SK-N-SH (cell line): ENCODE results near the gene TMEM143. TPM values are rescaled to one million over a fixed set of nuclear protein-coding genes. Genes with fewer than 3 reads are reported as not detected.
A peak's percentile ranks its signal among the peaks of the same experiment; 100 is the strongest.

Source experiments
- ELF1 ChIP-seq: IDR thresholded peaks from 2 replicates; pipeline ENCODE4 v1.4.0; 2012
- FOXJ3 ChIP-seq: sonication (generic); formaldehyde crosslinking; IDR thresholded peaks from 2 replicates; pipeline ENCODE4 v1.5.1; 2020; ENCODE audit warnings: mild to moderate bottlenecking, missing genetic modification reagents
- GABPA ChIP-seq: IDR thresholded peaks from 2 replicates; pipeline ENCODE4 v1.4.0; 2012; ENCODE audit warnings: low read depth, mild to moderate bottlenecking
- MXI1 ChIP-seq: IDR thresholded peaks from 2 replicates; pipeline ENCODE4 v1.6.1; 2012; ENCODE audit warnings: mild to moderate bottlenecking, low read depth, low read length, improper control_type of control experiment
- NFIC ChIP-seq: IDR thresholded peaks from 2 replicates; pipeline ENCODE4 v1.4.0; 2012; ENCODE audit warnings: borderline replicate concordance
- NRF1 ChIP-seq: IDR thresholded peaks from 2 replicates; pipeline ENCODE4 v1.6.1; 2012; ENCODE audit warnings: low read depth, mild to moderate bottlenecking, low read length
- POLR2AphosphoS5 ChIP-seq: IDR thresholded peaks from 2 replicates; pipeline ENCODE4 v1.6.1; 2012; ENCODE audit warnings: low read depth, low read length
- RCOR1 ChIP-seq: fragments of 150-350 bp; IDR thresholded peaks from 2 replicates; pipeline ENCODE4 v1.6.1; 2017; ENCODE audit warnings: antibody characterized with exemption, low read length
- RFX5 ChIP-seq: IDR thresholded peaks from 2 replicates; pipeline ENCODE4 v1.6.1; 2012; ENCODE audit warnings: mild to moderate bottlenecking, improper control_type of control experiment, low read length
- SMC3 ChIP-seq: IDR thresholded peaks from 2 replicates; pipeline ENCODE4 v1.6.1; 2012; ENCODE audit warnings: low read depth, low read length, improper control_type of control experiment
- TAF1 ChIP-seq: IDR thresholded peaks from 2 replicates; pipeline ENCODE4 v1.6.1; 2012; ENCODE audit warnings: low read depth, mild to moderate bottlenecking, low read length, moderate library complexity, borderline replicate concordance
- TEAD4 ChIP-seq: IDR thresholded peaks from 2 replicates; pipeline ENCODE4 v1.4.0; 2012; ENCODE audit warnings: mild to moderate bottlenecking, borderline replicate concordance; ENCODE audit not compliant: insufficient read depth
- YY1 ChIP-seq: IDR thresholded peaks from 2 replicates; pipeline ENCODE4 v1.4.0; 2012; ENCODE audit warnings: low read depth, mild to moderate bottlenecking
- polyA plus RNA-seq, 3 experiments: library from polyadenylated mRNA; depleted of rRNA; stranded (reverse); fragments of >200 nt; gene quantifications; 2 replicates each; pipeline ENCODE4 v1.2.3, GENCODE V29; 2012
- TF ChIP-seq, protein P1 (sequence below): IDR thresholded peaks from 2 replicates; pipeline ENCODE4 v1.4.0; 2012; ENCODE audit warnings: low read depth
- TF ChIP-seq, protein P2 (sequence below): IDR thresholded peaks from 2 replicates; pipeline ENCODE4 v1.4.0; 2012; ENCODE audit warnings: low read depth, borderline replicate concordance
- TF ChIP-seq, protein P3 (sequence below): IDR thresholded peaks from 2 replicates; pipeline ENCODE4 v1.4.0; 2012; ENCODE audit warnings: low read depth, borderline replicate concordance
- TF ChIP-seq, protein P4 (sequence below): fragments of 200-600 bp; sonication (generic); IDR thresholded peaks from 2 replicates; pipeline ENCODE4 v1.6.1; 2017; ENCODE audit warnings: antibody characterized with exemption, mild to moderate bottlenecking, moderate library complexity
- TF ChIP-seq, protein P5 (sequence below): fragments of 150-350 bp; IDR thresholded peaks from 2 replicates; pipeline ENCODE4 v1.6.1; 2016; ENCODE audit warnings: mild to moderate bottlenecking, low read depth, low read length

Gene TMEM143
- polyA plus RNA-seq, 1 of the 3 experiments (the other 2 are of a cell fraction): 21.9 TPM

DNA sequence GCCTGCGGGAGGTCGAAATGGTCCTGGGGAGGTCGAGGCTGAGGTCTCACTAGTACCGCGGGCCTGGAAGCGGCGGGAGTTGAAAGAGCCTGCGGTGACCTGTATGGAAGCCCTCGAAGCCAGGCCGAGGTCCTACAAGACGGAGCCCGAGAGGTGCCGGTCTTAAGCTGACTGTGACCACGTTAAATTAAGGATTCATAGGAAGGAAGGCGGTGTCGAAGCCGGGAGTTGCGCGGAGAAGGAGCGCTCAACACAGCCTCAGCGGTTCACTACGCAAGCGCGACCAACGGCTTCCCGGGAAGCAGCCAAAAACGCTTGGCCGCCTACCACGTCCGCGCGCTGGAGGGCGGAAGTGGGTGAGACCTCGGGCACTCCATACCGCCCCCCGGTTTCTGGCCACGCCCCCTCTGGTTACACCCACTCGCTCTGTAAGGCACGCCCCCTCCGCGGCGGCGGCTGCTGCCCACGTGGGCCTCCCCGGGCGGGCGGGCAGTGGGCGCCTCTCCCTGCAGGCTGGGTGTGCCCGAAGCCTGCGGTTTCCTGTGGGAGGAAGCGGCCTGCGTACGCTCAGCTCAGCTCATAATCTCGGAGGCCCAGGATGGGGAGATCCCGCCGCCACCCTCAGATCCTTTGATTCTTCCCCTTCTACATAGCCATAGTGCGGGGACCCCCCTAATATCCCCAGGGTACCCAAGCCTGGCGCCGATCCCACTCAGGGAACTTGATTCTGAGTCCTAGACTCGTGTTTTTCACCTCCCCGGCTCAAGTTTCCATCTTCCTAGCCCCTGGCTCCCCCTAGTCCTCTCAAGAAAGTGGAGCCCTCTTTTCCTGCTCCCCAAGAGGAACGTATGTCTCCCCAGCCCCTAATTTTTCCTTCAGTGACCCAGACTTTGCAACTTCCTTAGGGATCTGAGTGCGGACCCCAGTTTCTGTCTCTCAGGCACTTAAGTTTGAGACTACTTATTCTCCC, 41.8 kb downstream of the TMEM143 start (continued):
- TF ChIP-seq MXI1 (peak; percentile 96), NFIC (peak; percentile 39), TEAD4 (0 out of 2 replicates have a peak, but pooled peaks have one; percentile 18), TAF1 (peak; percentile 84; the same call in 1 of the 2 replicates), RCOR1 (no peak; the same call in 1 of the 2 replicates), FOXJ3 (CRISPR knock-in tag) (no peak), POLR2AphosphoS5 (peak; percentile 86), ELF1 (peak; percentile 81), YY1 (0 out of 2 replicates have a peak, but pooled peaks have one; percentile 5), SMC3 (peak; percentile 15; the same call in 1 of the 2 replicates), RFX5 (no peak), GABPA (peak; percentile 21; the same call in 1 of the 2 replicates), NRF1 (peak; percentile 77)
- TF ChIP-seq, protein P1, sequence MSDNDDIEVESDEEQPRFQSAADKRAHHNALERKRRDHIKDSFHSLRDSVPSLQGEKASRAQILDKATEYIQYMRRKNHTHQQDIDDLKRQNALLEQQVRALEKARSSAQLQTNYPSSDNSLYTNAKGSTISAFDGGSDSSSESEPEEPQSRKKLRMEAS: peak; percentile 98
- TF ChIP-seq, protein P2, sequence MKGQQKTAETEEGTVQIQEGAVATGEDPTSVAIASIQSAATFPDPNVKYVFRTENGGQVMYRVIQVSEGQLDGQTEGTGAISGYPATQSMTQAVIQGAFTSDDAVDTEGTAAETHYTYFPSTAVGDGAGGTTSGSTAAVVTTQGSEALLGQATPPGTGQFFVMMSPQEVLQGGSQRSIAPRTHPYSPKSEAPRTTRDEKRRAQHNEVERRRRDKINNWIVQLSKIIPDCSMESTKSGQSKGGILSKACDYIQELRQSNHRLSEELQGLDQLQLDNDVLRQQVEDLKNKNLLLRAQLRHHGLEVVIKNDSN: peak; percentile 90
- TF ChIP-seq, protein P3, sequence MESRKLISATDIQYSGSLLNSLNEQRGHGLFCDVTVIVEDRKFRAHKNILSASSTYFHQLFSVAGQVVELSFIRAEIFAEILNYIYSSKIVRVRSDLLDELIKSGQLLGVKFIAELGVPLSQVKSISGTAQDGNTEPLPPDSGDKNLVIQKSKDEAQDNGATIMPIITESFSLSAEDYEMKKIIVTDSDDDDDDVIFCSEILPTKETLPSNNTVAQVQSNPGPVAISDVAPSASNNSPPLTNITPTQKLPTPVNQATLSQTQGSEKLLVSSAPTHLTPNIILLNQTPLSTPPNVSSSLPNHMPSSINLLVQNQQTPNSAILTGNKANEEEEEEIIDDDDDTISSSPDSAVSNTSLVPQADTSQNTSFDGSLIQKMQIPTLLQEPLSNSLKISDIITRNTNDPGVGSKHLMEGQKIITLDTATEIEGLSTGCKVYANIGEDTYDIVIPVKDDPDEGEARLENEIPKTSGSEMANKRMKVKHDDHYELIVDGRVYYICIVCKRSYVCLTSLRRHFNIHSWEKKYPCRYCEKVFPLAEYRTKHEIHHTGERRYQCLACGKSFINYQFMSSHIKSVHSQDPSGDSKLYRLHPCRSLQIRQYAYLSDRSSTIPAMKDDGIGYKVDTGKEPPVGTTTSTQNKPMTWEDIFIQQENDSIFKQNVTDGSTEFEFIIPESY: no peak
- TF ChIP-seq, protein P4, sequence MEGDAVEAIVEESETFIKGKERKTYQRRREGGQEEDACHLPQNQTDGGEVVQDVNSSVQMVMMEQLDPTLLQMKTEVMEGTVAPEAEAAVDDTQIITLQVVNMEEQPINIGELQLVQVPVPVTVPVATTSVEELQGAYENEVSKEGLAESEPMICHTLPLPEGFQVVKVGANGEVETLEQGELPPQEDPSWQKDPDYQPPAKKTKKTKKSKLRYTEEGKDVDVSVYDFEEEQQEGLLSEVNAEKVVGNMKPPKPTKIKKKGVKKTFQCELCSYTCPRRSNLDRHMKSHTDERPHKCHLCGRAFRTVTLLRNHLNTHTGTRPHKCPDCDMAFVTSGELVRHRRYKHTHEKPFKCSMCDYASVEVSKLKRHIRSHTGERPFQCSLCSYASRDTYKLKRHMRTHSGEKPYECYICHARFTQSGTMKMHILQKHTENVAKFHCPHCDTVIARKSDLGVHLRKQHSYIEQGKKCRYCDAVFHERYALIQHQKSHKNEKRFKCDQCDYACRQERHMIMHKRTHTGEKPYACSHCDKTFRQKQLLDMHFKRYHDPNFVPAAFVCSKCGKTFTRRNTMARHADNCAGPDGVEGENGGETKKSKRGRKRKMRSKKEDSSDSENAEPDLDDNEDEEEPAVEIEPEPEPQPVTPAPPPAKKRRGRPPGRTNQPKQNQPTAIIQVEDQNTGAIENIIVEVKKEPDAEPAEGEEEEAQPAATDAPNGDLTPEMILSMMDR: no peak
- TF ChIP-seq, protein P5, sequence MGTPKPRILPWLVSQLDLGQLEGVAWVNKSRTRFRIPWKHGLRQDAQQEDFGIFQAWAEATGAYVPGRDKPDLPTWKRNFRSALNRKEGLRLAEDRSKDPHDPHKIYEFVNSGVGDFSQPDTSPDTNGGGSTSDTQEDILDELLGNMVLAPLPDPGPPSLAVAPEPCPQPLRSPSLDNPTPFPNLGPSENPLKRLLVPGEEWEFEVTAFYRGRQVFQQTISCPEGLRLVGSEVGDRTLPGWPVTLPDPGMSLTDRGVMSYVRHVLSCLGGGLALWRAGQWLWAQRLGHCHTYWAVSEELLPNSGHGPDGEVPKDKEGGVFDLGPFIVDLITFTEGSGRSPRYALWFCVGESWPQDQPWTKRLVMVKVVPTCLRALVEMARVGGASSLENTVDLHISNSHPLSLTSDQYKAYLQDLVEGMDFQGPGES: no peak
- TF ChIP-seq, all 33 proteins: peak for 19
